Measurements from ENCODE around the gene HOXB9. TPM values are rescaled to one million over a fixed set of nuclear protein-coding genes. Genes with fewer than 3 reads are reported as not detected.

HOXB9 gene
- total RNA-seq, 1 donor from 2014 or later, result not detected

DNA sequence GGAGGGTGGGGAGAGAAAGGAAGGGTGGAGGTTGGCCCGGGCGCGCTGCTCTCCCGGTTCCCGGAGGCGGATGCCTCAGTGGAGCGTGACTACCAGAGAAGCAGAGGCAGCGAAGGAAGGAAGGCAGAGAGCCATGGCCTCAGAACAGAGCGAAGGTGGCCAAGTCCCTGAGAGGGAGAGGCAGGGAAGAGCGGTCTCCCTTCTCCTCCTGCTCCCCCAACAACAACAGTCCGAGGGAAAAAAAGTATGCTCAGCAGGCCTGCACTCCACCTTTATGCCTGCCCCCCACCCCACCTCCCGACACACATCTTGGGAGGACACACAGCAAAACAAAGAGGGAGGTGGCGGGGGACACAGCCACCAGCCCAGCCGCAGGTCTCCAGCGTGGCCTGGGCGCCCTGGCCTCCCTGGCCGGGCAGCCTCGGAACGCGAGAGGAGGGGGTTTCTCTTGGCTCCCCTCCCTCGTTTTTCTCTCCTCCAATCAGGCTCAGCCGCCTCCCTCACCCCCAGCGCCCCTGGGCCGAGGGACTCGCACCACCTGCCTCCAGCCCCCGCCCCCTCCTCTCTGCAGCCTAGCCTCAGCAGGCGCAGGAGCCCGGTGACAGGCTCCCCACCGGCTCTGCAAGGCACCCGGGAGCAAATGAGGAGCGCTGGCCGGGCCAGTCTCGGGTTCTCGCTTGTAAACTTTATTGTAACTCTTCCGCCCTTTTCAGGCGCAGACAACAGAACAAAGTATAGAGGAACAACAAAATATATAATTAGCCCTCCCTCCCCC lies 14.3 kb downstream of the HOXB9 start:
- intact Hi-C loops (cut with DNase I), result loop anchor here (5.0 kb wide), 1 partner anchor 585 kb away; no protein-coding TSS in a partner anchor

DNA sequence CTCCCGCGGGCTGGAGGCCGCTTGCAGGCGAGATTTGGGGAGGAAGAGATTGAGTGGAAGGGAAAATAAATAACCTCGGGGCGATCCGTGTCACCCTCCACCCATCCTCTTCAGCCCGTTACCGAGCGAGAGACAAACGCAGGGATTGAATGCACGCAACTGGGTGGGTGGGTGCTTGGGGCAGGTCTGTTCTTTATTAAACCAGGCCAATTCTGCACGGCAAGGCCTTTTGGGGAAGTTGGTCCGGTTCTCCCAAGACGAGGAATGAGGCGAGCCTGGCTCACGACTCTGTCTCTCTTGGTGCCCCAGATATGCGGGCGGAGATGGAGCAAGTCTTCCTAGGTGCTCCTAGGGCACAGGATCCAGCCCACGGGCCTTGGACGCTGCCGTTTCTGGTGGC lies 14.9 kb downstream of the HOXB9 start:
- no peaks in the 10 kb centered on the region for H3K36me3 ChIP-seq
- H3K9me3 ChIP-seq, result no peaks in the 10 kb centered on the region
- intact Hi-C loops (cut with DNase I), result loop anchor here (5.0 kb wide), 1 partner anchor 584 kb away; no protein-coding TSS in a partner anchor
- DNase-seq (ENCODE audit: low spot score in 2 of 2), result no peak
- TF ChIP-seq, protein P1, sequence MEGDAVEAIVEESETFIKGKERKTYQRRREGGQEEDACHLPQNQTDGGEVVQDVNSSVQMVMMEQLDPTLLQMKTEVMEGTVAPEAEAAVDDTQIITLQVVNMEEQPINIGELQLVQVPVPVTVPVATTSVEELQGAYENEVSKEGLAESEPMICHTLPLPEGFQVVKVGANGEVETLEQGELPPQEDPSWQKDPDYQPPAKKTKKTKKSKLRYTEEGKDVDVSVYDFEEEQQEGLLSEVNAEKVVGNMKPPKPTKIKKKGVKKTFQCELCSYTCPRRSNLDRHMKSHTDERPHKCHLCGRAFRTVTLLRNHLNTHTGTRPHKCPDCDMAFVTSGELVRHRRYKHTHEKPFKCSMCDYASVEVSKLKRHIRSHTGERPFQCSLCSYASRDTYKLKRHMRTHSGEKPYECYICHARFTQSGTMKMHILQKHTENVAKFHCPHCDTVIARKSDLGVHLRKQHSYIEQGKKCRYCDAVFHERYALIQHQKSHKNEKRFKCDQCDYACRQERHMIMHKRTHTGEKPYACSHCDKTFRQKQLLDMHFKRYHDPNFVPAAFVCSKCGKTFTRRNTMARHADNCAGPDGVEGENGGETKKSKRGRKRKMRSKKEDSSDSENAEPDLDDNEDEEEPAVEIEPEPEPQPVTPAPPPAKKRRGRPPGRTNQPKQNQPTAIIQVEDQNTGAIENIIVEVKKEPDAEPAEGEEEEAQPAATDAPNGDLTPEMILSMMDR (IDR thresholded peaks at IDR 0.05), result no peak
- H3K4me3 ChIP-seq, result peak overlapping the region; percentile 69 to 86
- peaks cover 16% of the 10 kb centered on the region for H3K27me3 ChIP-seq
- H3K4me1 ChIP-seq, result peaks cover 8 to 20% of the 10 kb centered on the region in 2 donors
- peak overlapping the region; percentile 77 to 92 for H3K27ac ChIP-seq

More for the DNA sequence above, 14.3 kb downstream of the HOXB9 start:
- Histone ChIP-seq H3K27ac (peak overlapping the region; percentile 77 to 92), H3K27me3 (peaks cover 19% of the 10 kb centered on the region), H3K4me1 (peaks cover 8 to 20% of the 10 kb centered on the region in 2 donors), H3K36me3 (no peaks in the 10 kb centered on the region), H3K9me3 (no peaks in the 10 kb centered on the region), H3K4me3 (peak overlapping the region; percentile 69 to 86)
- TF ChIP-seq, protein P1 (IDR thresholded peaks at IDR 0.05), result no peak
- no peak for DNase-seq (ENCODE audit: low spot score in 2 of 2)

DNA sequence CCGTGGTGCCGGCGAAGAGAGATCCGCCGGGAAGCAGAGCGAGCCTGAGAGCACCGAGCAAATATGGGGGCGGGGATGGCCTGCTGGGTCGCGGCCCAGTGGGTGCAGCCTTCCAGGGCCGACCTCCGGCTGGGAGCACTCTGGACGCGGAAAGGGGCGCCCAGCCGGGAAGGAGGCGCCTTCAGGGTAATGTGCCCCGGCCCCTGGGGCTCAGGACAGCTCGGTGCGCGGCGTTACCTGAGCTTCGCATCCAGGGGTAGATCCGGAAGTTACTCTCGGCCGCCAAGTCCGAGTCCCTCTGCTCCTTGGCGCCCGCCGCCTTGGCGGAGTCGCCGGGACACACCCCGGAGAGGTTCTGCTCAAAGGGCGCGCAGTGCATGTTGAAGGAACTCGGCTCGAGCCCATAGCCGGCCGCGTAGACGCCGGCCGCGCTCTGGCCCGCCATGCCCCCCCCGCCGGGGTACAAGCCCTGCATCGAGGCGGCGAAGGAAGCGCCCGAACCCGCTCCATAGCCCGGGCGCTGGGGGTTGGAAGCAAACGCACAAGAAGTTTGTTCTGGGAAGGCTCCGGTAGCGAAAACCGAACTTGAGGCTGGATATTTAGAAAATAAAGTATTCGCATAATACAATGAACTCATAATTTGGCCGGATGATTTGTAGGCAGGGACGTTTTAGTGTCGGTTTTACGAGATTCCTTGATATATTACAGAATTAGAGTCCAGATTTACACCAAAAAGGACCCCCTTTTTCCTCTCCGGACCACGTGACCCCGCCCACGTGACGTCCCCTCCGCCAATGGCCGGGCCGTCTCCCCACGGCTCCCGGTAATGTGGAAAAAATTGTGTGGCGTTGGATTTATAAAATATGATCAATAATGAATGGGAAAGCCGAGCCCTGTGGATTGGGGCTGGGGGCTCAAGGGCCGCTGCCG lies 15.6 kb downstream of the HOXB9 start, which contains the start of gene HOXB7:
HOXB7 (minus strand) TSS at position 736 of the 930 bp plus-strand sequence; CDS start at position 637, 99 bp downstream.
- H3K4me3 ChIP-seq, result peak within 1 kb of the TSS; percentile 69 to 86
- intact Hi-C loops (cut with DNase I), result loop anchor here (5.0 kb wide), 1 partner anchor 583 kb away; no protein-coding TSS in a partner anchor
- TF ChIP-seq, protein P1 (IDR thresholded peaks at IDR 0.05), result no peak
- peak in 1 of 2 donors; percentile 86 for DNase-seq (ENCODE audit: low spot score in 2 of 2)
- peak within 1 kb of the TSS; percentile 77 to 92 for H3K27ac ChIP-seq
- peaks cover 10% of the 10 kb centered on the region for H3K27me3 ChIP-seq
- H3K9me3 ChIP-seq, result no peaks in the 10 kb centered on the region
- no peaks in the 10 kb centered on the region for H3K36me3 ChIP-seq
- peaks cover 8 to 20% of the 10 kb centered on the region in 2 donors for H3K4me1 ChIP-seq

DNA sequence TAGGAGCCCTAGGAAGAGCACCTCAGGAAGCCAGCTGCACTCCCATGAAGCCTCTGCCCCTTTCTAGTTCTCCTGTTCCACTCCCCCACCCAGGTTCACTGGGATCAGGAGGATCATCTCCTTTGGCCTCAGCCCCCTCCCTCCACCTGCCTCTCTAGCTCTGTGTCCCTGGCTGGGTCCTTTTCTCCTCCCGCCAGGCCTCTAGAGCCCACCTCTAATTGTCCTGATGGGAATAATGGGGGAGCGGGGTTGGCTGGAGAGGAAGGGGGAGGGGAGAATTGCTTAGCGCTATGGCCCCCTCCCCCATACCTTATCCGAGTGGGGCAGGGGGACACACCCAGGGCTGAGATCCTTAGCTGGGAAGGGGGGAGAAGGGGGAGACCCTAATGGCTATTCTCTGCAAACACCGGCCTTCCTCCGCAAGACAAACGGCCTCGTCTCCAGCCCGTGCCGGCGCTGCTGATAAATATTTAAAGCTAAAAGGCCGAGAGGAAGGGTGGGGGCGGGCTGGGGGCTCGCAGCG lies 16.3 kb downstream of the HOXB9 start:
- Histone ChIP-seq H3K4me3 (peak overlapping the region; percentile 69 to 86), H3K27ac (peak overlapping the region; percentile 77 to 92), H3K36me3 (no peaks in the 10 kb centered on the region), H3K27me3 (peaks cover 10% of the 10 kb centered on the region), H3K9me3 (no peaks in the 10 kb centered on the region), H3K4me1 (peaks cover 8 to 20% of the 10 kb centered on the region in 2 donors)
- DNase-seq (ENCODE audit: low spot score in 2 of 2), result no peak
- intact Hi-C loops (cut with DNase I), result loop anchor here (5.0 kb wide), 1 partner anchor 583 kb away; no protein-coding TSS in a partner anchor
- TF ChIP-seq, protein P1 (IDR thresholded peaks at IDR 0.05), result no peak

DNA sequence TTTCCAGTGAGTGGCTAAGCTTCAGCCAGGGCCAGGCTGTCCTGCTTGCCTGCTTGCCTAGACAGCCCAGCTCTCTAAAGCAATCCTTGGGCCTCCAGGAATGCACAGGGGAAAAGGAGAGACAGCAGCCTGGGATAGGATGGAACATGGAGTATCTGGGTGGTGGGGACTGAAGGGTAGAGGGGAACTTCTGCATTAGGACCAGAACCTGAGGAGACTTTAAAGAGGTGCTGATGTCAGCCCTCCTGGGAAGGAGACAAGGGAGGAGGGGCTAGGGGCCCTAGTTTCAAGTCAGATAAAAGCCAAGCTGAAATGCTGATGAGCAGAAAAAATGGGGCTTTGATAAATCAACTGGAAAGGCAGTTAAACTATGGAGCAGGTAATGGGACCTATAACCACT lies 17.1 kb downstream of the HOXB9 start:
- TF ChIP-seq, protein P1 (IDR thresholded peaks at IDR 0.05), result no peak
- DNase-seq (ENCODE audit: low spot score in 2 of 2), result no peak
- intact Hi-C loops (cut with DNase I), result no loop called here
- Histone ChIP-seq H3K9me3 (no peaks in the 10 kb centered on the region), H3K27ac (peak overlapping the region in 1 of 2 donors; percentile 92), H3K27me3 (peaks cover 7% of the 10 kb centered on the region), H3K36me3 (no peaks in the 10 kb centered on the region), H3K4me3 (no peak overlapping the region), H3K4me1 (peaks cover 8 to 20% of the 10 kb centered on the region in 2 donors)

Measured in ascending aorta (tissue), 2 donors.